Measurements from ENCODE around the gene ARMC5. TPM values are rescaled to one million over a fixed set of nuclear protein-coding genes. Genes with fewer than 3 reads are reported as not detected.

The ARMC5 gene
- total and polyA plus RNA-seq, 10 of the 15 experiments (the other 5 are each of a cell fraction or from before 2014, with no cell fraction given), result 0.06 to 13.2 (median 5.6) TPM

GRCh38 chr16:31486045-31486444, 26.7 kb downstream of the ARMC5 start:
- SMC1A ChIA-PET (ENCODE audit: uncharacterized antibody, unreplicated experiment), result no interaction called here
- no peak for TF ChIP-seq NFYA (IDR thresholded peaks at IDR 0.05; ENCODE audit: borderline replicate concordance, low read depth, low read length)
- TF ChIP-seq BMI1 (IDR thresholded peaks at IDR 0.05; ENCODE audit: borderline replicate concordance), result no peak
- no peak for DNase-seq (ENCODE audit: low read depth, low spot score)
- FAIRE-seq, result no peak
- 0 out of 2 replicates have a peak, but pooled peaks cover 3% of the 10 kb centered on the region for H3K4me1 ChIP-seq (ENCODE audit: control insufficient read depth, insufficient read depth, low read length)
- H4K20me1 ChIP-seq (ENCODE audit: control insufficient read depth, insufficient read depth), result no peaks in the 10 kb centered on the region
- POLR2A ChIA-PET, result no interaction called here
- 94% methylated on average over 5 of the region's 5 CpGs for WGBS (ENCODE audit: insufficient coverage, insufficient replicate concordance, low lambda C conversion rate, missing lambda C conversion rate)
- RAD21 ChIA-PET (ENCODE audit: unreplicated experiment), result no interaction called here
- no TSS peak for BruUV-seq (replicated peaks)
- intact Hi-C loops (cut with micrococcal nuclease; ENCODE audit: unreplicated experiment) (no loop called here), in situ Hi-C loops (cut with MboI) (no loop called here)
- H3K27me3 ChIP-seq (replicated peaks in 1 of 2; ENCODE audit: control insufficient read depth in 2 of 2, insufficient read depth in 2 of 2, low read length in 1 of 2), result peaks cover 0 to 2% of the 10 kb centered on the region in 2 experiments; a peak in 2 of 4 replicates
- H3K27ac ChIP-seq (ENCODE audit: control insufficient read depth, insufficient read depth), result no peak overlapping the region
- H3K79me2 ChIP-seq (ENCODE audit: control insufficient read depth, insufficient read depth, low read length), result no peaks in the 10 kb centered on the region
- H3K4me3 ChIP-seq, result no peak overlapping the region
- H3K9me3 ChIP-seq (replicated peaks; ENCODE audit: control insufficient read depth, insufficient read depth, low read length), result no peaks in the 10 kb centered on the region
- CTCF ChIA-PET, result interaction anchor here (1.6 kb wide), 1 partner anchor 15 kb away, joined by 3 read pairs; no protein-coding TSS in a partner anchor
- no peaks in the 10 kb centered on the region; a peak in 3 of 4 replicates for H3K36me3 ChIP-seq (ENCODE audit: control insufficient read depth in 2 of 2, insufficient read depth in 2 of 2, low read length in 1 of 2)
- ATAC-seq, result no peak
- no peak overlapping the region for H3K4me2 ChIP-seq (ENCODE audit: control insufficient read depth, insufficient read depth)
- no peak overlapping the region for H2AFZ ChIP-seq (ENCODE audit: control insufficient read depth, low read depth, low read length)
- H3K9ac ChIP-seq (ENCODE audit: control insufficient read depth, insufficient read depth, low read length), result no peak overlapping the region

DNA sequence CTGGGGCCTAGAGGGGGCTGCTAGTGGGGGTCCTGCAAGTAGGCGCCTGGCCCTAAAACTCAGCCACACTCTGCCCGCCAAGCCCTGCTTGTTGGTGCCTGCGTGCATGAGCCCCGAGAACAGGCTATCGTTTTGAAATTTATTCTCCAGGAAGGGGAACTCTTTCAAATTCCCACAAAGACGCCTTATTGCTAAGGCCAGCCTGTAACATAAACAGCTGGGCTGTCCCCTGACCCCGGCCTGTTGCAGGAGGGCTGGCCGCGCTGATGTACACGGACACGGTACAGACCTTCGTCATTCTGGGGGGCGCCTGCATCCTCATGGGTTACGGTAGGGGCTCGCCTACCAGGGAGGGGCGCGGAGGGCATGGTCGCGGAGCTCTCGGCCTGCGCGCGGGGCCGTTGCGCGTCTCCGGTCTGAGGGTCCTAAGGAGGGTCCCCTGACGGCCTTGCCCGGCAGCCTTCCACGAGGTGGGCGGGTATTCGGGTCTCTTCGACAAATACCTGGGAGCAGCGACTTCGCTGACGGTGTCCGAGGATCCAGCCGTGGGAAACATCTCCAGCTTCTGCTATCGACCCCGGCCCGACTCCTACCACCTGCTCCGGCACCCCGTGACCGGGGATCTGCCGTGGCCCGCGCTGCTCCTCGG, 27.9 kb downstream of the ARMC5 start:
- no peaks in the 10 kb centered on the region for H3K79me2 ChIP-seq (ENCODE audit: control insufficient read depth, insufficient read depth, low read length)
- 33% methylated on average over 48 of the region's 48 CpGs for WGBS (ENCODE audit: insufficient coverage, insufficient replicate concordance, low lambda C conversion rate, missing lambda C conversion rate)
- no TSS peak for BruUV-seq (replicated peaks)
- H3K36me3 ChIP-seq (ENCODE audit: control insufficient read depth in 2 of 2, insufficient read depth in 2 of 2, low read length in 1 of 2), result no peaks in the 10 kb centered on the region; a peak in 3 of 4 replicates
- no peaks in the 10 kb centered on the region for H4K20me1 ChIP-seq (ENCODE audit: control insufficient read depth, insufficient read depth)
- H3K4me2 ChIP-seq (ENCODE audit: control insufficient read depth, insufficient read depth), result peak overlapping the region; percentile 93
- TF ChIP-seq SREBF2 (IDR thresholded peaks at IDR 0.05; ENCODE audit: low read length) (no peak), TCF3 (IDR thresholded peaks at IDR 0.05; ENCODE audit: borderline replicate concordance, insufficient read depth, low read depth, low read length) (no peak)
- TF ChIP-seq, protein P1, sequence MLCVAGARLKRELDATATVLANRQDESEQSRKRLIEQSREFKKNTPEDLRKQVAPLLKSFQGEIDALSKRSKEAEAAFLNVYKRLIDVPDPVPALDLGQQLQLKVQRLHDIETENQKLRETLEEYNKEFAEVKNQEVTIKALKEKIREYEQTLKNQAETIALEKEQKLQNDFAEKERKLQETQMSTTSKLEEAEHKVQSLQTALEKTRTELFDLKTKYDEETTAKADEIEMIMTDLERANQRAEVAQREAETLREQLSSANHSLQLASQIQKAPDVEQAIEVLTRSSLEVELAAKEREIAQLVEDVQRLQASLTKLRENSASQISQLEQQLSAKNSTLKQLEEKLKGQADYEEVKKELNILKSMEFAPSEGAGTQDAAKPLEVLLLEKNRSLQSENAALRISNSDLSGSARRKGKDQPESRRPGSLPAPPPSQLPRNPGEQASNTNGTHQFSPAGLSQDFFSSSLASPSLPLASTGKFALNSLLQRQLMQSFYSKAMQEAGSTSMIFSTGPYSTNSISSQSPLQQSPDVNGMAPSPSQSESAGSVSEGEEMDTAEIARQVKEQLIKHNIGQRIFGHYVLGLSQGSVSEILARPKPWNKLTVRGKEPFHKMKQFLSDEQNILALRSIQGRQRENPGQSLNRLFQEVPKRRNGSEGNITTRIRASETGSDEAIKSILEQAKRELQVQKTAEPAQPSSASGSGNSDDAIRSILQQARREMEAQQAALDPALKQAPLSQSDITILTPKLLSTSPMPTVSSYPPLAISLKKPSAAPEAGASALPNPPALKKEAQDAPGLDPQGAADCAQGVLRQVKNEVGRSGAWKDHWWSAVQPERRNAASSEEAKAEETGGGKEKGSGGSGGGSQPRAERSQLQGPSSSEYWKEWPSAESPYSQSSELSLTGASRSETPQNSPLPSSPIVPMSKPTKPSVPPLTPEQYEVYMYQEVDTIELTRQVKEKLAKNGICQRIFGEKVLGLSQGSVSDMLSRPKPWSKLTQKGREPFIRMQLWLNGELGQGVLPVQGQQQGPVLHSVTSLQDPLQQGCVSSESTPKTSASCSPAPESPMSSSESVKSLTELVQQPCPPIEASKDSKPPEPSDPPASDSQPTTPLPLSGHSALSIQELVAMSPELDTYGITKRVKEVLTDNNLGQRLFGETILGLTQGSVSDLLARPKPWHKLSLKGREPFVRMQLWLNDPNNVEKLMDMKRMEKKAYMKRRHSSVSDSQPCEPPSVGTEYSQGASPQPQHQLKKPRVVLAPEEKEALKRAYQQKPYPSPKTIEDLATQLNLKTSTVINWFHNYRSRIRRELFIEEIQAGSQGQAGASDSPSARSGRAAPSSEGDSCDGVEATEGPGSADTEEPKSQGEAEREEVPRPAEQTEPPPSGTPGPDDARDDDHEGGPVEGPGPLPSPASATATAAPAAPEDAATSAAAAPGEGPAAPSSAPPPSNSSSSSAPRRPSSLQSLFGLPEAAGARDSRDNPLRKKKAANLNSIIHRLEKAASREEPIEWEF (IDR thresholded peaks at IDR 0.05; ENCODE audit: insufficient replicate concordance, low read depth, low read length), result no peak
- ChIA-PET RAD21 (ENCODE audit: unreplicated experiment) (no interaction called here), POLR2A (interaction anchor here (1.0 kb wide), 1 partner anchor 21 kb away, joined by 3 read pairs; the partner anchor contains the start of gene RUSF1), CTCF (no interaction called here), SMC1A (ENCODE audit: uncharacterized antibody, unreplicated experiment) (no interaction called here)
- ATAC-seq (no peak), DNase-seq (ENCODE audit: low read depth, low spot score) (no peak), FAIRE-seq (no peak)
- H3K9ac ChIP-seq (ENCODE audit: control insufficient read depth, insufficient read depth, low read length), result no peak overlapping the region
- H3K4me3 ChIP-seq, result peak overlapping the region; percentile 52; the same call in 1 of the 2 replicates
- peak overlapping the region; percentile 61 for H2AFZ ChIP-seq (ENCODE audit: control insufficient read depth, low read depth, low read length)
- intact Hi-C loops (cut with micrococcal nuclease; ENCODE audit: unreplicated experiment), result no loop called here
- 0 out of 2 replicates have a peak, but pooled peaks cover 3% of the 10 kb centered on the region for H3K4me1 ChIP-seq (ENCODE audit: control insufficient read depth, insufficient read depth, low read length)
- H3K27me3 ChIP-seq (replicated peaks in 1 of 2; ENCODE audit: control insufficient read depth in 2 of 2, insufficient read depth in 2 of 2, low read length in 1 of 2), result no peaks in the 10 kb centered on the region; a peak in 1 of 4 replicates
- no peaks in the 10 kb centered on the region for H3K9me3 ChIP-seq (replicated peaks; ENCODE audit: control insufficient read depth, insufficient read depth, low read length)
- no peak overlapping the region for H3K27ac ChIP-seq (ENCODE audit: control insufficient read depth, insufficient read depth)
- in situ Hi-C loops (cut with MboI), result no loop called here

All from GM12878 (cell line).